GM12875 (cell line): ENCODE results near the gene CNTNAP2.

Experiments
- H3K4me3 ChIP-seq: one replicate; pipeline ENCODE4 v1.5.1; 2011; ENCODE audit warnings: low read depth, low read length, control low read depth
- TF ChIP-seq, protein P1 (sequence below): IDR thresholded peaks from 2 replicates; pipeline ENCODE4 v1.5.1; 2011; ENCODE audit warnings: low read depth, mild to moderate bottlenecking, control low read depth, inconsistent platforms, low read length, moderate library complexity, borderline replicate concordance; ENCODE audit not compliant: insufficient read depth

The CNTNAP2 gene

DNA sequence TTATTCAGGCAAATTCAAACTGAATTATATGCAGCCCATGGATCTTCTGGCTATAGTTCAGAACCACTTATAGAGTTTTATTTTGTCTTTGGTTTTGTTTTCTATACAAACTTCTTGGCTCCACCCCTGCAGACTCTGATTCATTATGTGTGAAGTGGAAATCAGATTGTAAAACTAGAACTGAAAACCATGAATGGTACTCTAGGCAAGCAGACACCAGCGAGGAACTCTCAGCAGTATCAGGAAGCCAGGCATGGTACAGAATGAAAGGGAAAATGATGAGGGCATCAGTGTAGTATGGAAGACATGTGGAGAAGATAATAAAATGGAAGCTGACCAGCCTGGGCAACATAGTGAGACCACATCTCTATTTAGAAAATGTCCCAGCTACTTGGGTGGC lies 1447.1 kb downstream of the CNTNAP2 start:
- no peak overlapping the region for H3K4me3 ChIP-seq
- TF ChIP-seq, protein P1, sequence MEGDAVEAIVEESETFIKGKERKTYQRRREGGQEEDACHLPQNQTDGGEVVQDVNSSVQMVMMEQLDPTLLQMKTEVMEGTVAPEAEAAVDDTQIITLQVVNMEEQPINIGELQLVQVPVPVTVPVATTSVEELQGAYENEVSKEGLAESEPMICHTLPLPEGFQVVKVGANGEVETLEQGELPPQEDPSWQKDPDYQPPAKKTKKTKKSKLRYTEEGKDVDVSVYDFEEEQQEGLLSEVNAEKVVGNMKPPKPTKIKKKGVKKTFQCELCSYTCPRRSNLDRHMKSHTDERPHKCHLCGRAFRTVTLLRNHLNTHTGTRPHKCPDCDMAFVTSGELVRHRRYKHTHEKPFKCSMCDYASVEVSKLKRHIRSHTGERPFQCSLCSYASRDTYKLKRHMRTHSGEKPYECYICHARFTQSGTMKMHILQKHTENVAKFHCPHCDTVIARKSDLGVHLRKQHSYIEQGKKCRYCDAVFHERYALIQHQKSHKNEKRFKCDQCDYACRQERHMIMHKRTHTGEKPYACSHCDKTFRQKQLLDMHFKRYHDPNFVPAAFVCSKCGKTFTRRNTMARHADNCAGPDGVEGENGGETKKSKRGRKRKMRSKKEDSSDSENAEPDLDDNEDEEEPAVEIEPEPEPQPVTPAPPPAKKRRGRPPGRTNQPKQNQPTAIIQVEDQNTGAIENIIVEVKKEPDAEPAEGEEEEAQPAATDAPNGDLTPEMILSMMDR: no peak

DNA sequence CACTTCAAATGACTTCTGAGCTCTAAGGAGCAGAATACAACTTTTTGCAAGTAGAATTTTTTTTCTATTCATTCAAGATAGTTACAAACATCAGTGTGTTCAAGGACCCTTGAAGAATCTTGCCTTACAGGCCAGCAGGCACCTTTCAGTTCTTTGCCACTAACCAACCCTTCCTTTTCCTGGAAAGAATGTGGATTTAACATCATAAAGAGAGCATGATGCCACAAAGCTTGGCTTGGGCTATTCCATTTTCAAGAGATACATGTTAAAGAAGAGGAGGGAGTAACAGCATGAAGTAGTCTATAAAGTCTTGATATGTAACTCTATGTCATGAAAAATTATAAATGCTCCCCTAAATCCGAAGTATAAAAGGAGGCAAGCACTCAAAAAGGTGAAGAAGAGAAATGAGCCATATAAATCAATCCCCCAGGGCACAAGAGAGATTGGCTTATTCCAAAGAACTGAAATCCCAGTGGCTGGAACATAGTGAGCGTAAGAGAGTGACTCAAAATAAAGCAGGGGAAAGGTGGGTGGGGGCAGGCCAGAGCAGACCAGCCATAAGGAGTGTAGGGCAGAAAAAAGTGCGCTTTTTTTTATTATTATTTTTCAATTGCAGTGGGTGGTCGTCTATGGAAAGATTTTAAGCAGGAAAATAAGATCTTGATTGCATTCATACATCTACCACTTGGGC lies 1448.3 kb downstream of the CNTNAP2 start:
- H3K4me3 ChIP-seq: no peak overlapping the region
- TF ChIP-seq, protein P1: no peak

DNA sequence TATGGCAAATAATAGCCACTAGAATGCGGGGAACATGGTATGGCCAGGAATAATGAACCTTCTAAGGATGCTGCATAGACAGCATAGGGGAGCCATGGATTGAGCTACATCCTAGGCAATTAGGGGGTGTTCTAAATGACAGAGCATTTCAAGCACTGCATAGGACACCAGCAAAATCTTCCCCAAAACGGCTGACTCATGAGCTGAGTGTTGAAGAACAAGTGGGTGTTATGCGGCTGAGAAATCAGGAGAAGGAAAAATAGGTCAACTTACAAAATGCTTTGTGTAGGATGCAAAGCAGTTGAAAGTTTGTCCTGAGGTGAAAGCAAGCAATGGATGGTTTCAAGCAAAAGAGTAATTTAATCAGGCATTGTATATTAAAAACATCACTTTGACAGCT lies 1450.4 kb downstream of the CNTNAP2 start:
- no peak overlapping the region for H3K4me3 ChIP-seq
- TF ChIP-seq, protein P1: no peak

DNA sequence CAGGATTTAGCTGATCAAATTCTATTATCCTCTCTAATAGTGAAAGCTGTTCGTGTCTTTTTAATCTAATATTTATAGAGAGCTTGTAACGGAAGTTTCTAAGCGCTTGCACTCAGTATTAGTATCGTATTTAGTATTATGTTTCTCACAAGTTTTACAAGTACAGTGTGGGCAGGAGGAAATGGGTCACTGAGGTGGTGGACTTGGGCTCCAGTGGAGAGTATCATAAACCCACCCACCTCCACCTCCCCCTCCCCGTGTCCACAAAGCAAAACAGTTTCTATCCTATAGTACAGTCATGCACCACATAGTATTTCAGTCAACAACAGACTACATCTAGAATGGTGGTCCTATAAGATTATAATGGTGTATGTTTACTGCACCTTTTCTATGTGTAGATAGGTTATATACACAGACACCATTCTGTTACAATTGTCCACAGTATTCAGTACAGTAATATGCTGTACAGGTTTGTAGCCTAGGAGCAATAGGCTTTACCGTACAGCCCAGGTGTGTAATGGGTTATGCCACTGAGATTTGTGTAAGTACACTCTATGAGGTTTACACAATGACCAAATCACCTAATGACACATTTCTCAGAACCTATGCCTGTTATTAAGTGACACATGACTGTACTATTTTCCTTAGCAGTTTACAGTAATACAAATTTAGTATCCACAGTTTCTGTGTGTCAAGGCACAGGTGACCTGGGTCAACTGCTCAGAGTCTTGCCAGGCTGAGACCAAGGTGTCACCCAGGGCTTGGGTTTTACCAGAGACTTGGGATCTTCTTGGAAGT lies 1452.7 kb downstream of the CNTNAP2 start:
- no peak overlapping the region for H3K4me3 ChIP-seq
- TF ChIP-seq, protein P1: no peak

DNA sequence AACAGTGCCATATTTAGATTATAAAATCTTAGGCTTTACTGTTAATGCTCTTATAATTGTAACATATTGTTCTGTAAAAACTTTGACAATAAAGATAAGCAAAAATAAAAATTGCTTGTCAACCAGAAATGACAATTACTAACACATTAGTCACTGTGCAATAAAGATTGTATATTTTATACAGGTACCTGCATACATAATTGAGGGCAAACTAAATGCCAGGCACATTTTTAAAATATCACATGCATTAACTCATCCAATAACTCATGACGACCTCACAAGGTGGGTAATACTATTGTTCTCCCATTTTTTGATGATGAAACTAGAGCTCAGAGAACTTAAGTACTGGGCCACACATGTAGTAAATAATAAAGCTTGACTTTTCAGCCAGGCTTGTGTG lies 1453.8 kb downstream of the CNTNAP2 start:
- no peak overlapping the region for H3K4me3 ChIP-seq
- TF ChIP-seq, protein P1: no peak

DNA sequence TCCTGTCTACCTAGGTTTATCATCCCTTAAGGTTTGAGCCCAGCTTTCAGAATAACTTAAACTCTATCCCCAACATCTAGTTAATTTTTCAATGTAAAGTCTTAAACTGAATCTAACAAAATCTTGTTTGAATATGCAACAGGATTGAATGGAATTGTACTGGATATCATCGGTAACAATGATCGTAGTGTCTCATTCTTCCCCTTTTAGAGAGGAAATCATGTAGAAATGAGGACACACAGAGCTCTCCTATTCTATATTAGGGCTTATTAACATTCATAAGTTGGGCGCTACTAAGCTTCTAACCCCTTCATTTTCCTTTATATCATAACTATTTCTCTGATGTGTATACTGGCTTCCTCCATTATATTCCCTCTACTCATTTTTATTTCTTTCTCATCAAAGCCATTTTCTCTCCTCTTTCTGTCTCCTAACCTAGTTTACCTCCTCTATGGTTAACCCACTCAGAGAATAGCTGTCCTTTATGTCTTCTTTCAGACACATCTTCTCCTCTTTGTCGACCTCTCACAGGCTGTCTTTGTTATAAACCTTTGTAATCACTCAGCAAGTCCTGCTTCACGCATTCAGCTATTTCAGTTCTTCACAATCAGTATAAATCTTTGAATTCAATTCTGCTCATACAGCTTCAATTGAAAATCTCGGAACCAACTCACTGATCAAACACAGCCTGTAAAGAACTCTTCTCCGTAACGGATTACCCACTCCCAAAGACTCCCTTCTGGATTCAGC lies 1455.0 kb downstream of the CNTNAP2 start:
- TF ChIP-seq, protein P1: no peak
- H3K4me3 ChIP-seq: no peak overlapping the region
